A549 (cell line): Measurements from ENCODE around the gene L3MBTL4. TPM values are rescaled to one million over a fixed set of nuclear protein-coding genes. Genes with fewer than 3 reads are reported as not detected.

ENCODE experiments used
- ATAC-seq, 2 experiments: fragments of 200-7000 bp in 1 of 2; fragments of >200 bp in 1 of 2; cut with Nextera tagmentation in 1 of 2; cut with Tn5 transposase in 1 of 2; 3 replicates each; pipeline versions ENCODE4 v1.8.0 to v1.9.1; 2018 to 2020; ENCODE audit warnings: mild to moderate bottlenecking in 1 of 2, moderate library complexity in 1 of 2
- CTCF ChIA-PET: fragments of 300-600 bp; sonication (Branson Sonifier 250); formaldehyde crosslinking; extraction: SDS; loops from one replicate; lab custom pipeline; 2021; ENCODE audit warnings: antibody characterized with exemption, inconsistent platforms; lab: Yijun Ruan, JAX
- POLR2A ChIA-PET: fragments of 350-600 bp; formaldehyde crosslinking; extraction: SDS; loops from one replicate; lab custom pipeline; 2021; ENCODE audit warnings: antibody characterized with exemption, inconsistent platforms; lab: Yijun Ruan, JAX
- DNase-seq, 2 experiments: peaks; one replicate each; pipeline versions ENCODE4 v3.0.0 to v3.0.0-alpha.2; 2011 to 2016; ENCODE audit warnings: low read depth in 1 of 2, low spot score in 1 of 2
- FAIRE-seq: peaks from 2 replicates; lab custom pipeline; 2011; peaks lifted over from hg19 to GRCh38; lab: Jason Lieb, UNC
- H3K27ac ChIP-seq, 2 experiments: fragments of >200 bp; sonication (Bioruptor Twin); formaldehyde crosslinking; 3 replicates each; pipeline ENCODE4 v1.5.1; 2016 to 2017
- H3K4me1 ChIP-seq: fragments of >200 bp; sonication (Bioruptor Twin); formaldehyde crosslinking; 3 replicates; pipeline ENCODE4 v1.6.1; 2016
- H3K4me2 ChIP-seq: fragments of >200 bp; sonication (Bioruptor Twin); formaldehyde crosslinking; 3 replicates; pipeline ENCODE4 v1.6.1; 2016
- H3K4me3 ChIP-seq: fragments of >200 bp; sonication (Bioruptor Twin); formaldehyde crosslinking; 3 replicates; pipeline ENCODE4 v1.5.1; 2016
- H3K9me3 ChIP-seq: fragments of >200 bp; sonication (Bioruptor Twin); formaldehyde crosslinking; 3 replicates; pipeline ENCODE4 v1.6.1; 2016
- BHLHE40 ChIP-seq: IDR thresholded peaks from 2 replicates; pipeline ENCODE4 v1.6.1; 2012; ENCODE audit warnings: low read depth, low read length, inconsistent platforms
- CBX2 ChIP-seq: fragments of 200-600 bp; sonication (generic); IDR thresholded peaks from 2 replicates; pipeline ENCODE4 v1.6.1; 2016; ENCODE audit warnings: low read depth, mild to moderate bottlenecking, borderline replicate concordance
- CHD4 ChIP-seq: fragments of 200-600 bp; sonication (generic); IDR thresholded peaks from 2 replicates; pipeline ENCODE4 v1.6.1; 2016; ENCODE audit warnings: antibody characterized with exemption, mild to moderate bottlenecking, borderline replicate concordance
- CTCF ChIP-seq: fragments of >200 bp; sonication (Bioruptor Twin); formaldehyde crosslinking; IDR thresholded peaks from 3 replicates; pipeline ENCODE4 v1.5.1; 2016
- EHMT2 ChIP-seq: fragments of 200-600 bp; sonication (generic); IDR thresholded peaks from 2 replicates; pipeline ENCODE4 v1.6.1; 2016; ENCODE audit warnings: antibody characterized with exemption, low read depth, mild to moderate bottlenecking, moderate library complexity
- EP300 ChIP-seq, 2 experiments: fragments of >200 bp; sonication (Bioruptor Twin); formaldehyde crosslinking; IDR thresholded peaks; 2 replicates in 1 of 2; 3 replicates in 1 of 2; pipeline ENCODE4 v1.6.1; 2016 to 2017
- ESRRA ChIP-seq: fragments of 150-350 bp; IDR thresholded peaks from 2 replicates; pipeline ENCODE4 v1.6.1; 2014; ENCODE audit warnings: mild to moderate bottlenecking, low read length, borderline replicate concordance
- FOSB ChIP-seq: fragments of 250-450 bp; sonication (Bioruptor Pico); IDR thresholded peaks from 2 replicates; pipeline ENCODE4 v1.5.0; 2020; ENCODE audit warnings: mild to moderate bottlenecking, moderate library complexity
- FOXS1 ChIP-seq: fragments of 250-450 bp; sonication (Bioruptor Pico); IDR thresholded peaks from 2 replicates; pipeline ENCODE4 v1.5.0; 2020; ENCODE audit warnings: mild to moderate bottlenecking, moderate library complexity
- HDAC2 ChIP-seq: fragments of 200-600 bp; sonication (generic); IDR thresholded peaks from 2 replicates; pipeline ENCODE4 v1.6.1; 2016
- HOXA7 ChIP-seq: fragments of 250-450 bp; sonication (Bioruptor Pico); IDR thresholded peaks from 2 replicates; pipeline ENCODE4 v1.5.0; 2020; ENCODE audit warnings: mild to moderate bottlenecking, moderate library complexity
- HOXB5 ChIP-seq: fragments of 250-450 bp; sonication (Bioruptor Pico); IDR thresholded peaks from 2 replicates; pipeline ENCODE4 v1.5.0; 2020; ENCODE audit warnings: mild to moderate bottlenecking, moderate library complexity
- JUN ChIP-seq, 2 experiments: fragments of >200 bp; sonication (Bioruptor Twin); formaldehyde crosslinking; IDR thresholded peaks; 2 replicates in 1 of 2; 3 replicates in 1 of 2; pipeline ENCODE4 v1.6.1; 2016 to 2017
- KDM1A ChIP-seq: fragments of 200-600 bp; sonication (generic); IDR thresholded peaks from 2 replicates; pipeline ENCODE4 v1.6.1; 2016; ENCODE audit warnings: low read depth, mild to moderate bottlenecking
- KDM5A ChIP-seq: fragments of 200-600 bp; sonication (generic); IDR thresholded peaks from 2 replicates; pipeline ENCODE4 v1.6.1; 2016; ENCODE audit warnings: antibody characterized with exemption, mild to moderate bottlenecking
- MAX ChIP-seq: IDR thresholded peaks from 2 replicates; pipeline ENCODE4 v1.6.1; 2012
- NR3C1 ChIP-seq: fragments of >200 bp; sonication (Bioruptor Twin); formaldehyde crosslinking; IDR thresholded peaks from 3 replicates; pipeline ENCODE4 v1.6.1; 2017
- PBX3 ChIP-seq: IDR thresholded peaks from 2 replicates; pipeline ENCODE4 v1.6.1; 2012
- PHF8 ChIP-seq: fragments of 200-600 bp; sonication (generic); IDR thresholded peaks from 2 replicates; pipeline ENCODE4 v1.6.1; 2016; ENCODE audit warnings: low read depth, mild to moderate bottlenecking, antibody characterized with exemption, moderate library complexity, borderline replicate concordance
- POLR2A ChIP-seq: IDR thresholded peaks from 2 replicates; pipeline ENCODE4 v1.6.1; 2012; ENCODE audit warnings: mild to moderate bottlenecking, low read length
- POLR2AphosphoS2 ChIP-seq: conservative IDR thresholded peaks from 2 replicates; pipeline ENCODE4 v1.6.1; 2012; ENCODE audit warnings: low read length, improper control_type of control experiment, inconsistent platforms
- RARB ChIP-seq: fragments of 250-450 bp; sonication (Bioruptor Pico); IDR thresholded peaks from 2 replicates; pipeline ENCODE4 v1.8.0; 2021; ENCODE audit warnings: mild to moderate bottlenecking, moderate library complexity
- RFX5 ChIP-seq: fragments of 450-650 bp; IDR thresholded peaks from 2 replicates; pipeline ENCODE4 v1.7.1; 2014; ENCODE audit warnings: antibody characterized with exemption, mild to moderate bottlenecking, moderate library complexity
- SMC3 ChIP-seq: fragments of >200 bp; sonication (Bioruptor Twin); formaldehyde crosslinking; IDR thresholded peaks from 3 replicates; pipeline ENCODE4 v1.6.1; 2018; ENCODE audit warnings: inconsistent platforms
- ZNF302 ChIP-seq: fragments of 250-450 bp; sonication (Bioruptor Pico); IDR thresholded peaks from 2 replicates; pipeline ENCODE4 v1.9.0; 2021; ENCODE audit warnings: inconsistent platforms, mild to moderate bottlenecking, moderate library complexity
- WGBS: methylation state at CpG from one replicate; pipeline ENCODE4 v1.1.6; 2017; ENCODE audit errors: missing lambda C conversion rate; 5-methylcytosine and 5-hydroxymethylcytosine counted together
- polyA plus RNA-seq, 4 experiments: library from polyadenylated mRNA; depleted of rRNA in 3 of 4; stranded (reverse); fragments of >200 nt; fragmentation: RNase III in 1 of 4; extraction: RNeasy Plus Mini Kit Qiagen cat#74134 plus additional on column Dnase treatment in 1 of 4; gene quantifications; 2 replicates in 3 of 4; 3 replicates in 1 of 4; pipeline ENCODE4 v1.2.3, GENCODE V29; 2011 to 2017
- TF ChIP-seq, protein P1 (sequence below): fragments of >200 bp; sonication (Bioruptor Twin); formaldehyde crosslinking; IDR thresholded peaks from 2 replicates; pipeline ENCODE4 v1.6.1; 2016
- TF ChIP-seq, protein P2 (sequence below): fragments of 250-450 bp; sonication (Bioruptor Pico); IDR thresholded peaks from 2 replicates; pipeline ENCODE4 v1.5.0; 2020; ENCODE audit warnings: low read depth, mild to moderate bottlenecking, moderate library complexity
- TF ChIP-seq, protein P3 (sequence below): fragments of >200 bp; sonication (Bioruptor Twin); formaldehyde crosslinking; IDR thresholded peaks from 3 replicates; pipeline ENCODE4 v1.6.1; 2016

Gene L3MBTL4
- polyA plus RNA-seq, 2 of the 4 experiments (the other 2 are of a cell fraction), result 0.03 to 0.06 TPM

GRCh38 chr18:6405237-6406074, 9.3 kb downstream of the L3MBTL4 start:
- Histone ChIP-seq H3K4me1 (no peaks in the 10 kb centered on the region), H3K27ac (no peak overlapping the region), H3K9me3 (no peaks in the 10 kb centered on the region), H3K4me2 (no peak overlapping the region), H3K4me3 (no peak overlapping the region)
- FAIRE-seq, result no peak
- POLR2A ChIA-PET, result no interaction called here
- no peak for TF ChIP-seq SMC3
- no peak for TF ChIP-seq POLR2AphosphoS2
- TF ChIP-seq, protein P1, sequence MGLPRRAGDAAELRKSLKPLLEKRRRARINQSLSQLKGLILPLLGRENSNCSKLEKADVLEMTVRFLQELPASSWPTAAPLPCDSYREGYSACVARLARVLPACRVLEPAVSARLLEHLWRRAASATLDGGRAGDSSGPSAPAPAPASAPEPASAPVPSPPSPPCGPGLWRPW, result no peak
- TF ChIP-seq, protein P2, sequence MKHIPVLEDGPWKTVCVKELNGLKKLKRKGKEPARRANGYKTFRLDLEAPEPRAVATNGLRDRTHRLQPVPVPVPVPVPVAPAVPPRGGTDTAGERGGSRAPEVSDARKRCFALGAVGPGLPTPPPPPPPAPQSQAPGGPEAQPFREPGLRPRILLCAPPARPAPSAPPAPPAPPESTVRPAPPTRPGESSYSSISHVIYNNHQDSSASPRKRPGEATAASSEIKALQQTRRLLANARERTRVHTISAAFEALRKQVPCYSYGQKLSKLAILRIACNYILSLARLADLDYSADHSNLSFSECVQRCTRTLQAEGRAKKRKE (CRISPR knock-in tag), result no peak
- ATAC-seq, result no peak
- 22% methylated on average over 5 of the region's 11 CpGs for WGBS
- no peak for DNase-seq
- CTCF ChIA-PET, result no interaction called here

DNA sequence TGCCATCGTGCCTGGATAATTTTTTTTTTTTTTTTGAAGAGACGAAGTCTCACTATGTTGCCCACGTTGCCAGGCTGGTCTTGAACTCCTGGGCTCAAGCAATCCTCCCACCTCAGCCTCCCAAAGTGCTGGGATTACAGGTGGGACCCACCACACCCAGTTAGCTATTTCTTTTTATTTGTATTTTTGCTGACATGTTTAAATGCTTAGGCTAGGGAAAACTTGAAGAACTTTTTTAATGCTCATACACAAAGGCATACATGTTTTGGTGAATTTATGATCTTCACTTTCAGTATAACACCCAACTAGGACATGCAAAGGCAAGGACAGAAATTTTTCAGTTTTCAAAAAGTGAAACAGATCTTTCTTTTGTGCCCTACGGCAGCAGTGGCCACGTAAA, 9.9 kb downstream of the L3MBTL4 start:
- H3K27ac ChIP-seq, result no peak overlapping the region
- H3K4me2 ChIP-seq, result no peak overlapping the region
- FAIRE-seq (no peak), DNase-seq (no peak), ATAC-seq (no peak)
- CTCF ChIA-PET, result no interaction called here
- H3K4me1 ChIP-seq, result no peaks in the 10 kb centered on the region
- 12% methylated on average over 5 of the region's 5 CpGs for WGBS
- TF ChIP-seq EP300 (IDR thresholded peaks at IDR 0.05), result no peak
- no peak for TF ChIP-seq MAX
- no peak for TF ChIP-seq HOXB5 (CRISPR knock-in tag)
- no peak for TF ChIP-seq JUN (IDR thresholded peaks at IDR 0.05)
- no peak for TF ChIP-seq CHD4
- no peak for TF ChIP-seq ESRRA
- TF ChIP-seq BHLHE40, result no peak
- no peak for TF ChIP-seq EHMT2
- TF ChIP-seq FOSB (CRISPR knock-in tag), result no peak
- TF ChIP-seq SMC3, result no peak
- no peak for TF ChIP-seq HDAC2
- TF ChIP-seq PHF8, result no peak
- TF ChIP-seq CBX2, result no peak
- no peak for TF ChIP-seq FOXS1 (CRISPR knock-in tag)
- no peak for TF ChIP-seq RFX5
- no peak for TF ChIP-seq KDM1A
- TF ChIP-seq HOXA7 (CRISPR knock-in tag), result no peak
- TF ChIP-seq RARB, result no peak
- no peak for TF ChIP-seq POLR2A
- no peak for TF ChIP-seq CTCF
- POLR2A ChIA-PET, result no interaction called here
- no peak overlapping the region for H3K4me3 ChIP-seq
- no peaks in the 10 kb centered on the region for H3K9me3 ChIP-seq

DNA sequence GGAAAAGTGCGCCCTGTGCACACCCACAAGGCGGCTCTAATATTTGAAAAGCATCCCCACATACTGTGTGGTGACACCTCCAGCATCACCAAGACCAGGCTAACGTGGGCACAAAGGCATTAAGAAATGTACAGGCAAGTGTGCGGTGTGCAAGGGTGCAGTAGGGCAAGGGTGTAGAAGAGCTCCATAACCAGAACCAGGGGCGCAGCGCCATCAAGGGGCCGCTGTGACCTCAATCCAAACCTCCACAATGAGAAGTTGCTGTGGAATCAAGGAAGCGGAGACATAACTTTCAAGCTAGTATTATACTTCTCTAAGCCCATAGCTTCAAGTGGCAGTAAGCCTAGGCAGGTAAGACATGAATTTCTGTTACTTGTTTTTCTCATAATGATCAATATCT, 13.0 kb downstream of the L3MBTL4 start:
- ATAC-seq (no peak), FAIRE-seq (no peak), DNase-seq (no peak)
- Histone ChIP-seq H3K27ac (no peak overlapping the region), H3K9me3 (no peaks in the 10 kb centered on the region), H3K4me2 (no peak overlapping the region), H3K4me3 (no peak overlapping the region), H3K4me1 (no peaks in the 10 kb centered on the region)
- ChIA-PET POLR2A (no interaction called here), CTCF (no interaction called here)
- 38% methylated on average over 8 of the region's 8 CpGs for WGBS
- TF ChIP-seq PBX3 (no peak), SMC3 (no peak), KDM5A (no peak), KDM1A (no peak), ZNF302 (no peak), NR3C1 (no peak), RFX5 (no peak)
- TF ChIP-seq, protein P3, sequence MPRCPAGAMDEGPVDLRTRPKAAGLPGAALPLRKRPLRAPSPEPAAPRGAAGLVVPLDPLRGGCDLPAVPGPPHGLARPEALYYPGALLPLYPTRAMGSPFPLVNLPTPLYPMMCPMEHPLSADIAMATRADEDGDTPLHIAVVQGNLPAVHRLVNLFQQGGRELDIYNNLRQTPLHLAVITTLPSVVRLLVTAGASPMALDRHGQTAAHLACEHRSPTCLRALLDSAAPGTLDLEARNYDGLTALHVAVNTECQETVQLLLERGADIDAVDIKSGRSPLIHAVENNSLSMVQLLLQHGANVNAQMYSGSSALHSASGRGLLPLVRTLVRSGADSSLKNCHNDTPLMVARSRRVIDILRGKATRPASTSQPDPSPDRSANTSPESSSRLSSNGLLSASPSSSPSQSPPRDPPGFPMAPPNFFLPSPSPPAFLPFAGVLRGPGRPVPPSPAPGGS, result no peak
